Effector memory CD4-positive, alpha-beta T cell (primary cell): ENCODE results near the gene RNF213.
"Not testable (repeated sequence)": the region's sequence is repeated elsewhere in the genome, so short reads cannot be mapped to it uniquely, and the experiment has no call there.

Experiments
- DNase-seq, 3 donors: peaks; one replicate each; pipeline ENCODE4 v3.0.0-alpha.2; 2020
- H3K27ac ChIP-seq: 2 replicates; pipeline ENCODE4 v1.7.0; 2013; ENCODE audit warnings: mild to moderate bottlenecking, low read length, moderate library complexity; ENCODE audit not compliant: insufficient read depth, poor library complexity, severe bottlenecking
- H3K27me3 ChIP-seq: replicated peaks from 2 replicates; pipeline ENCODE4 v1.7.0; 2013; ENCODE audit warnings: mild to moderate bottlenecking, low read length; ENCODE audit not compliant: insufficient read depth, control insufficient read depth, poor library complexity, severe bottlenecking
- H3K36me3 ChIP-seq: 2 replicates; pipeline ENCODE4 v1.7.0; 2013; ENCODE audit warnings: mild to moderate bottlenecking, low read length, moderate library complexity; ENCODE audit not compliant: control insufficient read depth, insufficient read depth
- H3K4me1 ChIP-seq: 2 replicates; pipeline ENCODE4 v1.7.0; 2013; ENCODE audit warnings: low read length, mild to moderate bottlenecking; ENCODE audit not compliant: control insufficient read depth, insufficient read depth, poor library complexity, severe bottlenecking
- H3K4me3 ChIP-seq: 2 replicates; pipeline ENCODE4 v1.7.0; 2013; ENCODE audit warnings: low read length, low read depth, mild to moderate bottlenecking; ENCODE audit not compliant: insufficient read depth, poor library complexity, severe bottlenecking
- H3K9me3 ChIP-seq: 2 replicates; pipeline ENCODE4 v1.7.0; 2013; ENCODE audit warnings: mild to moderate bottlenecking, low read length, moderate library complexity; ENCODE audit not compliant: control insufficient read depth

RNF213 gene

DNA sequence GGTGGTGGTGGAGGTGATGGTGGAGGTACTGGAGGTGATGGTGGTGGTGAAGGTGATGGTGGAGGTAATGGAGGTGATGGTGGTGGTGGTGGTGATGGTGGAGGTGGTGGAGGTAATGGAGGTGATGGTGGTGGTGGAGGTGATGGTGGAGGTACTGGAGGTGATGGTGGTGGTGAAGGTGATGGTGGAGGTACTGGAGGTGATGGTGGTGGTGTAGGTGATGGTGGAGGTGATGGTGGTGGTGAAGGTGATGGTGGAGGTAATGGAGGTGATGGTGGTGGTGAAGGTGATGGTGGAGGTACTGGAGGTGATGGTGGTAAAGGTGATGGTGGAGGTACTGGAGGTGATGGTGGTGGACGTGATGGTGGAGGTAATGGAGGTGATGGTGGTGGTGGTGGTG, 53.3 kb downstream of the RNF213 start:
- H3K36me3 ChIP-seq, result peaks cover 76% of the 10 kb centered on the region
- DNase-seq, H3K27me3 ChIP-seq, H3K9me3 ChIP-seq, H3K27ac ChIP-seq, H3K4me1 ChIP-seq, H3K4me3 ChIP-seq: not testable (repeated sequence)

DNA sequence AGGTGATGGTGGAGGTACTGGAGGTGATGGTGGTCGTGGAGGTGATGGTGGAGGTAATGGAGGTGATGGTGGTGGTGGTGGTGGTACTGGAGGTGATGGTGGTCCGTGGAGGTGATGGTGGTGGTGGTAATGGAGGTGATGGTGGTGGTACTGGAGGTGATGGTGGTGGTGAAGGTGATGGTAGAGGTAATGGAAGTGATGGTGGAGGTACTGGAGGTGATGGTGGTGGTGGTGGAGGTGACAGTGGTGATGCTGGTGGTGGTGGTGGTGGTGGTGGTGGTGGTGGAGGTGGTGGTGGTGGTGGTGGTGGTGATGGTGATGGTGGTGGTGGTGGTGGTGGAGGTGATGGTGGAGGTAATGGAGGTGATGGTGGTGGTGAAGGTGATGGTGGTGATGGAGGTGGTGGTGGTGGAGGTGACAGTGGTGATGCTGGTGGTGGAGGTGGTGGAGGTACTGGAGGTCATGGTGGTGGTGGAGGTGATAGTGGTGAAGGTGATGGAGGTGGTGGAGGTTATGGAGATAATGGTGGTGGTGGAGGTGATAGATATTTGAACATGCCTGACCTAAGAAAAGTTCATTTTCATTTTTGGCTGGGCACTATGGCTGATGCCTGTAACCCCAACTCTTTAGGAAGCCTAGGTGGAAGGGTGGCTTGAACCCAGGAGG, 55.0 kb downstream of the RNF213 start:
- DNase-seq, result no peak
- H3K27me3 ChIP-seq, result no peaks in the 10 kb centered on the region
- peaks cover 82% of the 10 kb centered on the region for H3K36me3 ChIP-seq
- H3K4me3 ChIP-seq, result no peak overlapping the region
- no peaks in the 10 kb centered on the region for H3K4me1 ChIP-seq
- no peaks in the 10 kb centered on the region for H3K9me3 ChIP-seq
- H3K27ac ChIP-seq, result no peak overlapping the region

DNA sequence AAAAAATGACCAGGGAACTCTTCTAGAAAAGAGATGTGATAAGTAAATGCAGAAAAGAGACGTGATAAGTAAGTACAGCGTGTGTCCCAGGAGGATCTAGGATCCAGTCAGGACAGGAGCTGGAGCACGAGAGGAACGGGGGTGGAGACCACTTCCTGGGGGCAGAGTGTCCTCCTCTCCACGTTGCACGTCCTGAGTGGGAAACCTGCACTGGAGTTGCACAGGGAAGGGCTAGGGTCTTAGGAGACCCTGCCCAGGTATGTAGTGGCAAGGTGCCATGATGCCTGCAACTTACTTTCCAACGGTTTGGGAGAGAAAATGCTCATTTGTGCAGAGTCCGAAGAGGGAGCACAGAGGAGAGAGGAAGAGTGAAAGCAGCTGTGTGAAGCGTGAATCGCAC, 55.8 kb downstream of the RNF213 start:
- H3K4me1 ChIP-seq, result no peaks in the 10 kb centered on the region
- H3K27me3 ChIP-seq, result no peaks in the 10 kb centered on the region
- no peak overlapping the region for H3K4me3 ChIP-seq
- H3K36me3 ChIP-seq, result peaks cover 82% of the 10 kb centered on the region
- no peak overlapping the region for H3K27ac ChIP-seq
- no peaks in the 10 kb centered on the region for H3K9me3 ChIP-seq
- DNase-seq, result no peak

DNA sequence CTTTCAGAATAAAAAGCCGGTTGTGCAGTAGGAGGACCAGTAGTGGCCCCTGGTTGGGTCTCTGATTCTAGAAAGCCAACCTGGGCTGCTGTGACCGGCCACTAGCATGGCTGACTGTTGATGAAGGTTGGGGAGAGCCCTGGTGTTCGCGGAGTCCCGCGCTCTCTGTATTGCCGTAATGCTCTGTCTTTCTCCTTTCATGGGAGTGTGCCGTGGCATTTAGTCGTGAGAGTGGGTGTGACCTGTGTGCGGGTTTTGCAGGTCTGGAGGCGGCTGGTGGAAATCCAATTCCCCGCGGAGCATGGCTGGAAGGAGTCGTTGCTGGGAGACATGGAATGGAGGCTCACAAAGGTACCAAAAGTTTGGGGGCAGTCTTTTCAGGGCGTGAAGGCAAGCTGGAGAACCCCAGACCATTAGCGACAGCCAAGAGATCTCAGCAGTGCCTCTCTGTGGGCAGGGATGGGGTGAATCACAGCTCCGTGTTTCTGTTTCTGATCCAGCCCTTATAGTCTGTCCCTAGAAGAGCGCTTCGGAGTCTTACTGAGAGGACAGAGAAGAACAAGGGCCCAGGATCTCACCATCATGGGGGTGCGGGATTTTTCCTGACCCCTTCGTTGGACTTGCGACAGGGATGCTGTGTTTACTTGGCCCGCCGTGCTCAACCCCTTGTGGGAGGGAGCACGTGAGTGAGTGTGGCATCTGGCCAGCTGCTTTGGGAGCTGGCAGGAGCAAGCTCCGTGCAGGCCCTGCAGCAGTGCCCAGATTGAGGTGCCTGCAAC, 56.5 kb downstream of the RNF213 start:
- Histone ChIP-seq H3K36me3 (peaks cover 82% of the 10 kb centered on the region), H3K27me3 (no peaks in the 10 kb centered on the region), H3K9me3 (no peaks in the 10 kb centered on the region), H3K27ac (no peak overlapping the region), H3K4me3 (no peak overlapping the region), H3K4me1 (no peaks in the 10 kb centered on the region)
- DNase-seq, result no peak

DNA sequence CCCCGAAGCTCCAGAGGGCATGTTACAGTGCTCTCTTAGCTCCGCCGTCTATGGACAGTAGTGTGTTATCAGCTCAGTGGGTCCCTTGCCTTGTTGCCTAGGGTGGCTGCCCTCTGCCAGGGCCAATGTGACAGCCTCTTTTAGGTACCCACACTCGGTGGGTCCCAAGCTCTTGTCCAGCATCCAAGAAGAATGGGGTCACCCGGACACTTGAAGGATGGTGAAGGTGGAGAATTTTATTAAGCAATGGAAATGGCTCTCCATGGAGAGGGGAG, 57.0 kb downstream of the RNF213 start:
- H3K36me3 ChIP-seq, result peaks cover 81% of the 10 kb centered on the region
- no peaks in the 10 kb centered on the region for H3K9me3 ChIP-seq
- H3K4me1 ChIP-seq, result no peaks in the 10 kb centered on the region
- no peak overlapping the region for H3K4me3 ChIP-seq
- DNase-seq, result no peak
- H3K27ac ChIP-seq, result no peak overlapping the region
- H3K27me3 ChIP-seq, result no peaks in the 10 kb centered on the region

DNA sequence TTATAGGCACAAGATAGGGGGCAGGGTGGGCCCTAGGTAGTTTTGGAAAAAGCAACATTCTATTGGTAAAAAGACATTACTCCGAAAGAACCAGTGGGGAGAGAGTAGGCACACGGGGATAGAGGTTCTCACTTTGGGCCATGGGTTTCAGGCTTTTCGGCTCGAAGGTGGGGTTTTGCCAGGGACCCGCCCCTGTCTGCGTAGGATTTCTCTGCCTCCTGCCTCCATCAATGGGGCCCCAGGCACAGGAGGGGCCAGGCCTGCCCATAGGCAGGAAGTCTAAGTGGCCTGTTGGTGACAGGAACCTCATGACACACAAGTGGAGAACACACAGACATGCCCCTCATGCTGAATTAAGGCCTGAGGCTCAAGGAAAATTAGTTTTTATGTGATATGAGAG, 57.5 kb downstream of the RNF213 start:
- peaks cover 81% of the 10 kb centered on the region for H3K36me3 ChIP-seq
- no peak for DNase-seq
- no peak overlapping the region for H3K27ac ChIP-seq
- H3K4me1 ChIP-seq, result no peaks in the 10 kb centered on the region
- H3K4me3 ChIP-seq, result no peak overlapping the region
- no peaks in the 10 kb centered on the region for H3K9me3 ChIP-seq
- H3K27me3 ChIP-seq, result no peaks in the 10 kb centered on the region

DNA sequence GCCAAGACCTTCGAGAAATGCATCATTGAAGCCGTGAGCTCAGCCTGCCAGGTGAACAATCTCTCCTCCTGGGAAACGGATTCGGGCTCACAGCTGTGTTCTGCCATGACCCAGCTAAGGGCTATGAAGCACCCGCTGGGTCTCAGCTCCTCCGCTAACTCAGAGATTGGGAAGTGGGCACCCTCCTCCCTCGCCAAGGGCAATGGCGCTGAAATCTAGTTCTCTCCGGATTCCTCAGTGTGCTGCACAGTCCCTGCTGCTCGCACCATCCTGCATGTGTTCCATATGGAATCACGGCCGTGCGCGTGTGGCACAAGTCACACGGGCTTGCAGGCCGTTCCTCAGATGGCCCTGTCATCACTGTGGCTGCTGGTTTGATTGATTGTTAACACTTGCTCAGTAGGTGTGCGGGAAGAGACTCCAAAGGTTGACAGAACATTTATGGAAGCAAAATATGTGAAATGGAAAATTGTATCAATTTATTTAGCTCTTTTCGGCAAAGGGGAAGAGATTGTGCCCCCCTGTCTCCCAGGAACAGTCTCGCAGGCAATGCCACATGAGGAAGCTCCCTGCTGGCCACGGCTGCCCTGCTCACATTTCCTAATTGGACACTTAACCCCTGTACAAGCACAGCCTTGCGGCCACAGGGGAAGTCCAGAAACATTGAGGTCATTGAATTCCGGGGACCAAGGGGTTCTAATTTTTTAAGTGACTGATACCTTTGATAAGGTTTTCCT, 58.8 kb downstream of the RNF213 start:
- Histone ChIP-seq H3K36me3 (peaks cover 84% of the 10 kb centered on the region), H3K27ac (no peak overlapping the region), H3K4me3 (no peak overlapping the region), H3K9me3 (no peaks in the 10 kb centered on the region), H3K4me1 (no peaks in the 10 kb centered on the region), H3K27me3 (no peaks in the 10 kb centered on the region)
- DNase-seq, result no peak

DNA sequence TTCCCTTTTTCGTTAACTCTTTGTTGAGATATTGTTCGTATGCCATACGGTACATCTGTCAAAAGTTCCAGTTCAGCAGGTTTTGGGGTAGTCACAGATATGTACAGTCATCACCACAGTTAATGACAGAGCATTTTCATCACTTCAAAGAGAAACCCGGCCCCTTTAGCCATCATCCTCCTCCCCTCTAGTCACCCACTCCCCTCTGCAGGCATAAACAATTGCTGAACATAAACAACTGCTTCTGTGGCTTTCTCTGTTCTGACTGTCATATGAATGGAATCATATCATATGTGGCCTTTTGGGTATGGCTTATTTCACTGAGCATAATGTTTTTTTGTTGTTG, 59.3 kb downstream of the RNF213 start:
- H3K4me1 ChIP-seq, result no peaks in the 10 kb centered on the region
- no peaks in the 10 kb centered on the region for H3K27me3 ChIP-seq
- no peak overlapping the region for H3K27ac ChIP-seq
- peaks cover 87% of the 10 kb centered on the region for H3K36me3 ChIP-seq
- H3K9me3 ChIP-seq, result no peaks in the 10 kb centered on the region
- no peak overlapping the region for H3K4me3 ChIP-seq
- no peak for DNase-seq

DNA sequence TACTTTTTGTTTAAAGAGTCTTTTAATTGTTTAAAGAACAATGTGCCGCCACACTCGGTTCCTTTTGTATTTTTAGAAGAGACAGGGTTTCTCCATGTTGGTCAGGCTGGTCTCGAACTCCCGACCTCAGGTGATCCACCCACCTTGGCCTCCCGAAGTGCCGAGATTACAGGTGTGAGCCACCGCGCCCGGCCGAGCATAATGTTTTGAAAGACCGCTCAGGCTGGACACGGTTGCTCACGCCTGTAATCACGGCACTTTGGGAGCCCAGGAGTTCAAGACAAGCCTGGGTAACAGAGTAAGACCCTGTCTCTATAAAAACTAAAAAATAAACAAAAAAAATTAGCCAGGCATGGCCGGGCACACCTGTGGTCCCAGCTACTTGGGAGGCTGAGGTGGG, 59.8 kb downstream of the RNF213 start:
- Histone ChIP-seq H3K4me3 (no peak overlapping the region), H3K36me3 (peaks cover 92% of the 10 kb centered on the region), H3K27ac (no peak overlapping the region), H3K4me1 (no peaks in the 10 kb centered on the region), H3K27me3 (no peaks in the 10 kb centered on the region), H3K9me3 (no peaks in the 10 kb centered on the region)
- DNase-seq, result no peak

DNA sequence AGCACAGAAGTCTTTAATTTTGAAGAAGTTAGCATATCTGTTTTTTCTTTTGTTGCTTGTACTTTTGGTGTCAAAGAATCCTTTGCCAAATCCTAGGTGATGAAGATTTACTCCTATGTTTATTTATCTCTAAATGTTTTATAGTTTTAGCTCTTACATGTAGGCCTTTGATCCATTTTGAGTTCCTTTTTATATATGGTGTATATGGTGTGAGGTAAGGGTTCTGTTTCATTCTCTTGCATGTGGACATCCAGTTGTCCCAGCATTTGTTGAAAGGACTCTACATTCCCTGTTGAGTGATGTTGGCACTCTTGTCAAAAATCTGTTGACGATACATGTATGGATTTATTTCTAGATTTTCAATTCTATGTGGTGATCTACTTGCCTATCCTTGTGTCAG, 62.2 kb downstream of the RNF213 start:
- no peak overlapping the region for H3K27ac ChIP-seq
- no peaks in the 10 kb centered on the region for H3K9me3 ChIP-seq
- H3K36me3 ChIP-seq, result peaks cover 90% of the 10 kb centered on the region
- DNase-seq, result no peak
- H3K4me1 ChIP-seq, result no peaks in the 10 kb centered on the region
- no peaks in the 10 kb centered on the region for H3K27me3 ChIP-seq
- H3K4me3 ChIP-seq, result no peak overlapping the region
